Endothelial cell of umbilical vein (primary cell): Measurements from ENCODE around the gene POFUT2. TPM values are rescaled to one million over a fixed set of nuclear protein-coding genes. Genes with fewer than 3 reads are reported as not detected.

Experiments
- BruUV-seq: library from RNA; stranded (reverse); fragments of 400-500 nt; replicated peaks from 2 replicates; lab custom pipeline; 2021; lab: Mats Ljungman, UMichigan
- CTCF ChIA-PET: fragments of 300-600, 350-600 bp; sonication (Branson Sonifier 250); formaldehyde crosslinking; loops from one replicate; lab custom pipeline; 2021; ENCODE audit warnings: antibody characterized with exemption, inconsistent platforms; lab: Charles Lee
- POLR2A ChIA-PET: fragments of 300-600, 350-600 bp; sonication (Branson Sonifier 250); formaldehyde crosslinking; loops from one replicate; lab custom pipeline; 2021; ENCODE audit warnings: antibody characterized with exemption, inconsistent platforms; lab: Charles Lee
- DNase-seq: peaks from one replicate; pipeline ENCODE4 v3.0.0-alpha.2; 2011; ENCODE audit warnings: low read depth, low spot score
- FAIRE-seq: peaks from 2 replicates; lab custom pipeline; 2011; peaks lifted over from hg19 to GRCh38; lab: Jason Lieb, UNC
- H2AFZ ChIP-seq: 2 replicates; pipeline ENCODE4 v1.6.0; 2012; ENCODE audit warnings: low read depth, low read length, control low read depth, inconsistent platforms
- H3K27ac ChIP-seq: 2 replicates; pipeline ENCODE4 v1.5.1; 2011; ENCODE audit warnings: low read depth, mild to moderate bottlenecking, control low read depth, low read length, moderate library complexity; ENCODE audit not compliant: insufficient read depth
- H3K27me3 ChIP-seq, 2 experiments: 2 replicates each; pipeline versions ENCODE4 v1.6.0 to v1.6.1; 2011; ENCODE audit warnings: low read length in 2 of 2, mixed read lengths in 1 of 2; ENCODE audit not compliant: control insufficient read depth in 2 of 2, insufficient read depth in 2 of 2
- H3K36me3 ChIP-seq, 2 experiments: 2 replicates in 1 of 2; 3 replicates in 1 of 2; pipeline ENCODE4 v1.5.1; 2011; ENCODE audit warnings: low read length in 2 of 2, mild to moderate bottlenecking in 1 of 2, moderate library complexity in 1 of 2; ENCODE audit not compliant: control insufficient read depth in 2 of 2, insufficient read depth in 2 of 2; ENCODE audit errors: extremely low read depth in 1 of 2
- H3K4me1 ChIP-seq: 3 replicates; pipeline ENCODE4 v1.5.1; 2011; ENCODE audit warnings: mild to moderate bottlenecking, low read length; ENCODE audit not compliant: control insufficient read depth, insufficient read depth; ENCODE audit errors: extremely low read depth
- H3K4me2 ChIP-seq: 2 replicates; pipeline ENCODE4 v1.6.1; 2011; ENCODE audit warnings: low read length, control low read depth, mixed read lengths; ENCODE audit not compliant: insufficient read depth
- H3K4me3 ChIP-seq, 3 experiments: fragments of 200-600 bp in 1 of 3; sonication (generic), shearing (Covaris generic) in 1 of 3; replicated peaks in 1 of 3; 2 replicates each; pipeline ENCODE4 v1.5.1; 2011 to 2016; ENCODE audit warnings: control low read depth in 3 of 3, low read length in 3 of 3, mild to moderate bottlenecking in 2 of 3, inconsistent platforms in 1 of 3, low read depth in 1 of 3, moderate library complexity in 1 of 3; ENCODE audit not compliant: insufficient read depth in 1 of 3
- H3K79me2 ChIP-seq: 2 replicates; pipeline ENCODE4 v1.6.0; 2012; ENCODE audit warnings: low read length, inconsistent platforms; ENCODE audit not compliant: control insufficient read depth, insufficient read depth
- H3K9ac ChIP-seq: replicated peaks from 2 replicates; pipeline ENCODE3; 2011; ENCODE audit warnings: low read length, control low read depth; ENCODE audit not compliant: insufficient read depth; ENCODE audit errors: extremely low read depth
- H3K9me1 ChIP-seq: replicated peaks from 3 replicates; pipeline ENCODE4 v1.6.0; 2011; ENCODE audit warnings: mild to moderate bottlenecking, low read length; ENCODE audit not compliant: control insufficient read depth, insufficient read depth; ENCODE audit errors: extremely low read depth
- H3K9me3 ChIP-seq: replicated peaks from 2 replicates; pipeline ENCODE4 v1.5.1; 2012; ENCODE audit warnings: low read length, inconsistent platforms; ENCODE audit not compliant: control insufficient read depth, insufficient read depth
- H4K20me1 ChIP-seq: replicated peaks from 2 replicates; pipeline ENCODE3; 2011; ENCODE audit warnings: mild to moderate bottlenecking, low read length; ENCODE audit not compliant: control insufficient read depth, insufficient read depth; ENCODE audit errors: extremely low read depth
- CTCF ChIP-seq, 2 donors: IDR thresholded peaks; 1 replicate in 1 of 2; 2 replicates in 1 of 2; pipeline ENCODE4 v1.5.1; 2011; ENCODE audit warnings: low read length in 2 of 2, mild to moderate bottlenecking in 2 of 2, moderate library complexity in 2 of 2, control low read depth in 1 of 2, inconsistent platforms in 1 of 2, low read depth in 1 of 2; ENCODE audit not compliant: insufficient read depth in 1 of 2; ENCODE audit errors: extremely low read depth in 1 of 2
- EZH2 ChIP-seq: IDR thresholded peaks from 2 replicates; pipeline ENCODE4 v1.6.1; 2012; ENCODE audit warnings: borderline replicate concordance, low read depth, mild to moderate bottlenecking, moderate library complexity, low read length, inconsistent platforms; ENCODE audit not compliant: severe bottlenecking
- FOS ChIP-seq: IDR thresholded peaks from 2 replicates; pipeline ENCODE4 v1.6.1; 2011; ENCODE audit warnings: mild to moderate bottlenecking, low read length, moderate library complexity, borderline replicate concordance; ENCODE audit not compliant: insufficient read depth
- GATA2 ChIP-seq: IDR thresholded peaks from 2 replicates; pipeline ENCODE4 v1.7.0; 2011; ENCODE audit warnings: low read depth, mild to moderate bottlenecking, moderate library complexity, mixed read lengths, low read length; ENCODE audit not compliant: insufficient read length, insufficient read depth
- JUN ChIP-seq: IDR thresholded peaks from 2 replicates; pipeline ENCODE4 v1.6.1; 2011; ENCODE audit warnings: borderline replicate concordance, low read depth; ENCODE audit not compliant: insufficient read length, insufficient read depth
- MAX ChIP-seq: IDR thresholded peaks from 2 replicates; pipeline ENCODE4 v1.6.1; 2011; ENCODE audit not compliant: insufficient read depth, insufficient read length
- MYC ChIP-seq: IDR thresholded peaks from one replicate; pipeline ENCODE4 v1.6.1; 2011; ENCODE audit warnings: mild to moderate bottlenecking, low read depth, low read length
- POLR2A ChIP-seq: IDR thresholded peaks from 2 replicates; pipeline ENCODE4 v1.6.1; 2012; ENCODE audit warnings: low read depth, mild to moderate bottlenecking, control low read depth, low read length
- POLR2AphosphoS5 ChIP-seq: IDR thresholded peaks from 2 replicates; pipeline ENCODE4 v1.6.1; 2012; ENCODE audit warnings: low read depth, mild to moderate bottlenecking, control low read depth, low read length, moderate library complexity; ENCODE audit not compliant: insufficient read depth
- dilution Hi-C: fragments of 300-500 bp; cut with MboI; formaldehyde crosslinking; loops from one replicate; pipeline ENCODE4 v1.15.0; 2019; ENCODE audit warnings: low sequenced_read_pairs; ENCODE audit not compliant: extremely low pct_ligation_motif_present
- intact Hi-C: fragments of 100-400 bp; cut with micrococcal nuclease; formaldehyde crosslinking; loops from one replicate; pipeline ENCODE4 v1.10.0; 2022
- polyA plus RNA-seq, 4 experiments: library from polyadenylated mRNA; depleted of rRNA in 3 of 4; stranded (reverse) in 3 of 4; unstranded in 1 of 4; fragments of >200 nt; gene quantifications; 2 replicates each; pipeline versions ENCODE4 v1.2.1 to v1.2.3, GENCODE V29; 2011 to 2012; ENCODE audit warnings: missing spikeins in 1 of 4
- total RNA-seq: library from RNA; stranded (reverse); gene quantifications from 2 replicates; pipeline ENCODE4 v1.2.3, GENCODE V29; 2021

The POFUT2 gene
- total and polyA plus RNA-seq, 2 donors (not counting 3 experiments of a cell fraction or from before 2014, with no cell fraction given): 30.7 to 47.5 TPM

GRCh38 chr21:45304476-45304830 is 16.8 kb upstream of the POFUT2 start:
- H3K9me3 ChIP-seq: no peaks in the 10 kb centered on the region
- peaks cover 18% of the 10 kb centered on the region for H3K4me1 ChIP-seq
- no peak for DNase-seq
- POLR2A ChIA-PET: no interaction called here
- H3K79me2 ChIP-seq: no peaks in the 10 kb centered on the region
- no peaks in the 10 kb centered on the region for H3K27me3 ChIP-seq
- no peak overlapping the region for H3K27ac ChIP-seq
- TF ChIP-seq GATA2 (no peak), MYC (no peak), JUN (no peak), POLR2A (no peak), CTCF (IDR thresholded peaks at IDR 0.05; ENCODE audit: extremely low read depth in 1 of 2, insufficient read depth in 1 of 2, low read depth in 1 of 2, low read length in 2 of 2) (no peak)
- FAIRE-seq: no peak
- intact Hi-C loops: no loop called here
- BruUV-seq: no TSS peak
- H3K4me2 ChIP-seq: no peak overlapping the region
- H3K4me3 ChIP-seq: no peak overlapping the region
- dilution Hi-C loops: no loop called here
- H2AFZ ChIP-seq: no peak overlapping the region
- no peaks in the 10 kb centered on the region for H3K36me3 ChIP-seq
- H4K20me1 ChIP-seq: no peaks in the 10 kb centered on the region
- H3K9ac ChIP-seq: no peak overlapping the region
- CTCF ChIA-PET: no interaction called here
- no peaks in the 10 kb centered on the region for H3K9me1 ChIP-seq

GRCh38 chr21:45303751-45304475 is 16.2 kb upstream of the POFUT2 start:
- no peak overlapping the region for H3K27ac ChIP-seq
- H3K4me1 ChIP-seq: peaks cover 13% of the 10 kb centered on the region
- intact Hi-C loops: no loop called here

More at GRCh38 chr21:45303751-45304475, 16.2 kb upstream of the POFUT2 start:
- dilution Hi-C loops: no loop called here
- BruUV-seq: no TSS peak
- FAIRE-seq (no peak), DNase-seq (no peak)
- Histone ChIP-seq H3K4me3 (no peak overlapping the region), H3K36me3 (no peaks in the 10 kb centered on the region), H3K9me3 (no peaks in the 10 kb centered on the region), H3K27me3 (no peaks in the 10 kb centered on the region), H4K20me1 (no peaks in the 10 kb centered on the region), H3K9me1 (no peaks in the 10 kb centered on the region), H2AFZ (no peak overlapping the region), H3K4me2 (no peak overlapping the region), H3K79me2 (no peaks in the 10 kb centered on the region), H3K9ac (no peak overlapping the region)
- TF ChIP-seq EZH2 (no peak), JUN (no peak), FOS (no peak), POLR2A (no peak), MYC (no peak), GATA2 (no peak), POLR2AphosphoS5 (no peak), MAX (no peak), CTCF (IDR thresholded peaks at IDR 0.05; ENCODE audit: extremely low read depth in 1 of 2, insufficient read depth in 1 of 2, low read depth in 1 of 2, low read length in 2 of 2) (no peak)
- POLR2A ChIA-PET: no interaction called here
- CTCF ChIA-PET: no interaction called here
